Stimulated activated CD8-positive, alpha-beta memory T cell treated with anti-CD3 and anti-CD28 coated beads, Interleukin-7, amount 100 ng/mL, for 1 hour (primary cell): Measurements from ENCODE around the gene GPR137B.

ENCODE experiments used
- DNase-seq, 2 donors: peaks; one replicate each; pipeline ENCODE4 v3.0.0-alpha.2; 2020; ENCODE audit warnings: low read depth in 2 of 2

The GPR137B gene

DNA sequence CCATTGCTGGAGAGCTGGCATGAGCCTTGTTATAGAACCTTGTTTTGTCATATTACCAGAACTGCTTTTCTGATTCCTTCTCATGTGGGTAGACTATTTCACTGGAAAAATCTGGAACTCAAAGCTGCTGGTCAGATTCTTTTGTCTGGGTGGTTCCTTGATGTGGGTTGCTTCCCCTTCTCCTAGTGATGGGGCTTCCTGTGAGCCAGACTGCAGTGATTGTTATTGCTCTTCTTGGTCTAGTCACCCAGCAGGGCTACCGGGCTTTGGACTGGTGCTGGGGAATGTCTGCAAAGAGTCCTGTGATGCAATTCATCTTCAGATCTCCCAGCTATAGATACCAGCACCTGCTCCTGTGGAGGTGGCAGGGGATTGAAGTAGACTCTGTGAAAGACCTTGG lies 59.4 kb downstream of the GPR137B start:
- no peak for DNase-seq

DNA sequence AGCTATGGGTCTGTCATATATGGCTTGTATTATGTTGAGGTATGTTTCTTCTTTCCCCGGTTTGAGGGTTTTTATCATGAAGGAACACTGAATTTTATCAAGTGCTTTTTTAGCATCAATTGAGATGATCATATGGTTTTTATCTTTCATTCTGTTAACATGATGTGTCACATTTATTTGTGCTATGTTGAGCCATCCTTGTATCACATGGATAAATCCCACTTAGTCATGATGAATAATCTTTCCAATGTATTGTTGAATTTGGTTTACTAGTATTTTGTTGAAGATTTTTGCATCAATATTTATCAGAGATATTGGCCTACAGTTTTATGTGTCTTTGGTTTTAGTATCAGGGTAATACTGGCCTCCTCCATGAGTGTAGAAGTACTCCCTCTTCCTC lies 61.7 kb downstream of the GPR137B start:
- DNase-seq = no peak

DNA sequence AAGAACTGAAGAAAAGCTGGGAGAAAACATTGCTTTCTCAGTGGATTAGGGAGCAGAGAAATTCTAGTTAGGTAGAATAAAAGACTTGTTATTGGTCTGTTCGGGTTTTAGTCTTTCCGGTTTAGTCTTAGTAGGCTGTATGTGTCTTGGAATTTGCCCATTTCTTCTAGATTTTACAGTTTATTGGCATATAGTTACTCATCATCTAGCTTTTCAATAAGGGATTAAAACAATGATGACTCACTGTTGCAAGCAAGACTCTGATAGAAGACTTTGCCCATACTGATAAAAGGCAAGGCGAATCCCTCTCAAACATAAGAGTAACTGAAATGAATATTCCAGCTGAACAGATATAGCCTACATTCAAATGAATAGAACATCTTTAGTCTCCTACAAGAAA lies 62.3 kb downstream of the GPR137B start:
- no peak for DNase-seq

DNA sequence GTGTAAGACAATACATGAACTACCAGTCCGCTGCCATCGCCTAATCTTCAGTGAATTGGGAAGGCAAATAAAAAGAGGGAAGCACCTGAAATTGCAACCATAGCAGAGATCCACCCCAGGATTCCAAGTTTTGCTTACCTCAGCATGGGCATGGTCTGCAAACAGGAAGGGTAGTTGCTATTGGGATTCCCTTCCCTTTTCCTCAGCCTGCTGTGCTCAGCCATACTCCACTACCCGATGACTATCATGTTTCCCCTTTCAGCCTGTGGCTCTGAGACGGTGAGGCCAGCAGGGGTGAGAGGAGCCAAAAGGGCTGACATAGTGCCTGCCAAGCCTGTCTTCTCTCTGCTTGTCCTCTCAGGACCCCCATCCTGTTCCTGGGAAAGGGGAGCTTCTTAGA lies 64.2 kb downstream of the GPR137B start:
- no peak for DNase-seq

DNA sequence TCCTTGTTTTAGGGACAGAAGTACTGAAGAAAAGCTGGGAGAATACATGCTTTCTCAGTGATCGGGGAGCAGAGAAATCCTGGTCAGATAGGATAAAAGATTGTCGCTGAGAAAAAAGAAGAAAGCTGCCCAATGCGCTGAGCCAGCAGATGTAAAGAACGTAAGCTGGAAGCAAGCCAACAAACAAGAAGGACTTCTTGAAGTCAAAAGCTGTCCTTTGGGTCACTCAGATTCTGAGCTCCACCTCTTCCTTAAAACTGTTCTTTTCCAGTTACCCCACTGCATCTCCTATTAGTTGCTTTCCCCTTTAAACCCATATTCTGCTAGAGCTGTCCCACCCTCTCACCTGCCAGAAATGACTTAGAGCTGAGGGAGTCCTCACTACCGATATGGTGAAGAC lies 64.8 kb downstream of the GPR137B start:
- no peak for DNase-seq

DNA sequence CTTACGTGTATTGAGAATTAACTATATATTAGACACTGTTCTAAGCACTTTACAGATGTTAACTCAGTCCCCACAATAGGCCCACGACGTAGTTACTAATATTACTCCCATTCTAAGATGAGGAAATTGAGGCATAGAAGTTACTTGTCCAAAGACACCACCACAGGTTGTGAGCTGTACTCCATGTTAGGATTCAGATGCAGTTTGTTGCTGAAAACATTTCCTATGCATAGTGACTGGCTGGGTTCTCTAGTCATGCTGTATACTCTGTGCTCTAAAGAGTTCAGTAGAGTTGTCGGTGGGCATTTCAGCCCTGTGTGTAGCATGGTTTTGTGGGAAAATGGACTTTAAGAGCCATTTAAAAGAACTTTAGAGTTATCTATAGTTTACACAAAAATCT lies 65.2 kb downstream of the GPR137B start:
- no peak for DNase-seq

DNA sequence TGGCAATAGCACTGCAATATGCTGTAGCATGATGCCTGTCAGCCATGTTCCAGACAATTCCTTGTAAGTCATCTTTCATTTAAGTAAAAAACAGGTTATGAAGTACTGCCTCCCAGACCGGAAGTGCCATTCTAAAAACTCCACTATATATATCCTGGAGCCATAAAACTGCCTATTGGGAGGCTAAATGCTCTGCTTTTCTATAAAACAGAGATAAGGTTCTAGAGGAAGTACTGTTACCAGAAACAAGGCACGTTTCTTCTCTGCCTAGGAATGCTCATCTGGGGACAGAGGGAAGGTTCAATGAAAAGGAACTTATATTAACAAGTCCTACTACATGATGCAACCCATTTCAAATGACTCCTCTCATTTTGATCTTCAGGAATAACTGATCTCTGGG lies 66.8 kb downstream of the GPR137B start:
- no peak for DNase-seq

DNA sequence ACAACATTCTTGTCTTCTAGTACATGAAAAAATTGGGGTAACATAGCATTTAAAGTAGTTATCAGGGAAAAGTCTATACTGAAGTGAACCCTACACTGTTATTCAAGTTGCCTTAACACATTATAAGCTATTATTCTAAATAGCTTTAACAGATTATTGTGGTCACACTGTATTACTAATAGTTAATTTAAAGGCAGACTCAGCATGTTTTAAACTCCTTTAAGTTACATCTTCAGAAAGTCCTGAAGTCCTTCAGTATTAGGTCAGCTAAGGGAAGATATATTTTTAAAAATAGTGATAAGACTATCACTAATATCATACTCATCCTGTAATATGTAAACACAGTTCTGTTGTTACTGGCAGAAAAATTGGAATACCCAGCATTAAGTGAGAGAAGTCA lies 67.4 kb downstream of the GPR137B start:
- no peak for DNase-seq

DNA sequence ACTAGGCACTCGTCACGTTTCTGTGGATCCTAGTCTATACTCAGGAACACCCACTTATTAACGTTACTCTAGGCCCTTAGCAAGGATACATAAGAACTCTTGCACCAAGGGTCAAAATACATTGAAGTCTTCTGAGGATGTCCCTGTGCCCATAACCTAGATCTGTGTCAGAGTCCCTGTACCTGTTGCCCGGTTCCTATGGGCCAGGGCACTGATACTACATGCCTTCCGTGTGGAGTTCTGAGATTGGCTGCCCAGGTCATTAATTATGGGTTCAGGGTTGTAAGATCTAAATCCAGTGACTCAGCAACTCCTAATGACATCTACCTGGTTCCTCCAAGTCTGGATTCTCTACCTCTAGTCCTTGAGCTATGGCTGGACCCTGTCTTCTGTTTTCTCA lies 69.5 kb downstream of the GPR137B start:
- no peak for DNase-seq

DNA sequence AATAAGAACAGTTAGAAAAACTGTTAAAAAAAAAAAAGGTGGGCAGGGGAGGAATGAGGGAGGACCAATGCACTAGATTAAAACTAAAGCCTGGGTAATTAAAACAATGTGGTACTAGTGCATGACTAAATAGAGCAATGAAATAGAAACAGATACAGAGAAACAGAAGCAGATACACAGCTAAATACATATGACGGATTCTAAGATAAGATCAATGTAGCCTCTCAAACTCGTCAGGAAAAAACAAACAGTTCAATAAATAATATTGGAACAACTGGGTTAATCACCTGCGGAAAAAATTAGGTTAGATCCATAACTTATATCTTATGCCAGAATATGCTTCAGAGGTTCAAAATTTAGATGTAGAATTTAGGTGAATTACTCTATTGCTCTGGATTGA lies 71.2 kb downstream of the GPR137B start:
- DNase-seq = no peak

DNA sequence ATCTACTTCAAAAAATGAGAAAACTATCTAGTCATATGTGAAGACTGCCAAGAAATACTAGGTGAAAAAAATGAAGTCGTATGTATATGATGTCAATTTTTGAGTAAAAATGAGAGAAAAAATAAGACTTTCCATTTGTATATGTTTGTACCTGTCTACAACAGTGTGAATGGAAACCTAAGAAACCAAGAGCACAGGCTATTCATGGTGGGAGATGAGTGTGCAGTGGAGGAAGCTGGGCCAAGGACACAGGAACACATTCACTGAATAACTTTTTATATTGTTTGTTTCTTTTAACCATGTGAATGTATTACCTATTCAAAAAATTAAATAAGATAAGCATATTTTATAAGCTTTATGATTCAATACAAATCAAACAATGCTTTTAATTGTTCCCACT lies 72.4 kb downstream of the GPR137B start:
- no peak for DNase-seq

DNA sequence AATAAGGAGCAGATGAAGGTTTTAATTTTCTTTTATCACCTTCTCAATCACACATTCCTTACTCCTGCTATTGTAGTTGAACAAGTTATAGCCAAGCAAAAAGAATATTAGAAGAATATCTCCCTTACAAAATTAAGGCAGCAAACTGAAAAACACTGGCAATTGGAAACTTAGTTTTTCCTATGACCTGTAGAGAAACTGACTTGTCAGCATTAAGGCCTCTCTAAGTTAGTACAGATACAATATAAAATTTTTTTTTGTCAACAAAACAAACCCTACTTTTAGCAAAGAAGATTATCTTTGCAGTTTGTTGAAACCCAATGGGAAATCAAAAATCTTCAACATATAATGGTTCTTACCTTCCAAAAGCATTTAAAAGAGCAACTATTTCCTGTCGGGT lies 78.1 kb downstream of the GPR137B start:
- DNase-seq = no peak

DNA sequence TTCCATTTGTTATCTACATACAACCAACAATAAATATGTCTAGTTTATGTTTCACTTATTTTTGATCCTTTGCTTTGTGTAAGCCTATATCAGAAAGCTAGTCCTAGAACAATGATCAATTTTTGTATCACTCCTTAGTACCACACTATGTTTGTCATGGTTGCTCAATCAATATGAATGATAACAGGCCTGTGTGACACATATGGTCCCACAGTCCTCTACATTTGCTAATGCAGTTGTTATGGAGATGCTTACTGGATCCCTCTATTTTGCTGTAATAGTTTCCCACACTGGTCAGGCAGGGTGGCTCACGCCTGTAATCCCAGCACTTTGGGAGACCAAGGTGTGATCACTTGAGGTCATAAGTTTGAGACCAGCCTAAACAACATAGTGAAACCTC lies 80.3 kb downstream of the GPR137B start:
- DNase-seq = no peak

DNA sequence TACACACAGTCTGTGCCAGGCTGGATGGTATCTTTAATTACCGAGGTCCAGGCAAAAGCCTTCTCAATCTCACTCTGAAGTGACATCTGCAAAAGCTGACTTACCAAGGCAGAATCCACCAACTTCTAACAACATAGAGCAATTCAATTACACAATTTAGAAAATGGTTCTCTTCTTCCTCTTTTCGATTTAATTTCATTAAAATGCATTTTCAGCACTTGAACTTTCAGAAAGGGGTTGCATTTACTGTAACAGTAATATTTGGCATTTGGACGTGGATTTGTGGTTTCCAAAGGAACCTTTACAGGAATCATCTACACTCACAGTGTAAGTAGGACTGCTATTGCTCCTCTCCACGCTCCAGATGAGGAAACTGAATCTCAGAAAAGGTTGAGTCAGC lies 86.1 kb downstream of the GPR137B start:
- no peak for DNase-seq

DNA sequence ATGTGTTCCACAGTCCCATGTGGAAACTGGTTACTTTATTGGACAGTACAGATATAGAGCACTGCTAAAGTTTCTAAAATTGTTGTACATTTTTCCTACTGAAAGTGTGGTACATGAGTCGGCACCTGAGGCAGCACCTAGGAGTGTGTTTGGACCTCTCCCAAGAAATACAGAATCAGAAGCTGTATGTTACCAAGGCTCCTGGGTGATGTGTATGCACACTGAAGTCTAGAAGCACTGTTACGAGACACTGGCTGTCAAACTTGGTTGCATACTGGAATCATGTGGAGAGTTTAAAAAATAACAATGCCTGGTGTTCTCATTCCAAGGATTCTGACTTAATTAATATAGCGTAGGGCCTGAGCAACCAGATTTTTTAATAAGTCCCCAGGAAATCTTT lies 92.8 kb downstream of the GPR137B start:
- no peak for DNase-seq

DNA sequence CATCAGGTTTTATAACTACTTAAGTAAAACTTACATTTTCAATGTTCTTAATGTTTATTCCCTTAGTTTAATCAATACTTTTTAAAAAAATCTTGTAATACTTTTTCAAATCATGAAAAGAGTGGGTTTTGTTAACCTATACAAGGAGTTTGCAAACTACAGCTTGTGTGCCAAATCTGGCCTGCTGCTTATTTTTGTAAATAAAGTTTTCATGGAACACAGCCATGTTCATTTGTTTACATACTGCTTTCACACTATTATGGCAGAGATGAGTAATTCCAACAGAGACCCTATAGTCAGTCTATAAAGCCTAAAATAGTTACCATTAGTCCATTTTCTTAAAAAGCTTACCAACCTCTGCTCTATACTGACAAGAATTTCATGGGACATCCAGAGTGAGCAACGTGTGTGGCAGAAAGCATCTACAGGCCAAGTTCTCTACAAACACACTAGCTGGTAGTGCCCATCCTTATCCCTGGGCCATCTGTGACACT lies 96.8 kb downstream of the GPR137B start:
- no peak for DNase-seq

DNA sequence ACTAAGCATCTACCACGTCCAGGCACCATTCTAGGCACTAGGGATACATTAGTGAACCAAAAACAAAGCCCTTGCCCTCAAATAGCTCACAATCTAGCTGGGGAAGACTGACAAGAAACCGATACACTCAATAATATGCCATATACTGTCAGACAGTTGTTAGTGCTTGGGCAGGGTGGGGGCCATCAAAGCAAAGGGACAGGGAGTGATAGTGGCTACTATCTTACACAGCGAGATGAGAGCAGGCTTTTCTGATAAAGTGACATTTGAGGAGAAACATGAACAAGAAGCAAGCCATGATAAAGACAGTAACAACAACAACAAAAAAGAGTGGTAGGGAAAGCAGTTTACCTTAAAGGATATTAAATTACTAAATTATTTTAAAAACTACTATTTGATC lies 98.3 kb downstream of the GPR137B start:
- no peak for DNase-seq

DNA sequence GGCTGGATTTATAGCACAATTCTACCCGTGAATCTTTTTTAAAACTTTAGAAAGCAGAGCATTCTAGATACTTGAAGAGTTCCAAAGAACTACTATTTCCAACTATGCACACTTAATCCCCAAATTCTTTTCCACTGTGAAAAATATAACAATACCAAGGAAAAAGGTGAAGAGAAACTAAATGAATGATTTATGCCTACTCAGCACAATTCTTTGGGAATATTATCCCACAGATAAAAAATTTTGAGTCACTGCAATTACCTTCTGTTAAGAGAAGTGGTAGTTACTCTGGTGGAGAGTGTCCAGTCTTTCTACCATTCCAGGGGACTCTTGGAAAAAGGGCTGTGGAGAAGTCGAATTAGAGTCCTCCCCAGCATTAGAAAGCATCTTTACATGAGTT lies 100.2 kb downstream of the GPR137B start:
- no peak for DNase-seq

DNA sequence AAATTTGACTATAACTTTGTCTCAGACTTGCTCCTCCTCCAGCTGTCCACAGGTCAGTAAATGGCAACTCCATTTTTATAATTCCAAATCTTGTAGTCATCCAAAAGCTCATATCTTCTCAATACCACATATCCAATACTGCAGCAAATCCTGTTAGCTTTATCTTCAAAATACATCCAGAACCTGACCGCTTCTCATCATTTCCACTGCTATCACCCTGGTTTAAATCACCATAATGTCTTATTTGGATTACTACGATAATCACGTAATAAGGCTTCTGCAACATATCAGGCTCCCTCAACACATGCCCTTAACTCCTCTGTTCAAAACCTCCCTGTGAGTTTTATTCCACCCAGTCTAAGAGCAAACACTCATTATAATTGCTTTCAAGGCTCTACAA lies 104.9 kb downstream of the GPR137B start:
- DNase-seq = no peak

DNA sequence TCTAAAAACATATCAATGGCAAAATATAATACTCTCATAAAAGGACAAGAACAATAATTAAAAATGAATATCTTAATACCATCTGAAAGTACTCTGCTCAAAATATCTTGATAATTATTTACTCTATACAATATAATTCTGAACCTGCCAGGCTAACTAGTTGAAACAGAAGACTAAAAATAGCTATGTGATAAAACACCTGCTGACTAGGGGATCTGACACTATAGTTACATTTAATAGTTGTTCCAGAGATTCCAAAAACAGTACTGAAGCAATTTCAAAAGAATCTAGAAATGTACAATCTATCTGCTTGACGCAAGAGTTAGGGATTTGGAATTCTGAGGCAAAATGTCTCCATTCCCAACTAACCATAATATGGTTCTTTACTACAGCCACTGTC lies 109.2 kb downstream of the GPR137B start:
- no peak for DNase-seq

DNA sequence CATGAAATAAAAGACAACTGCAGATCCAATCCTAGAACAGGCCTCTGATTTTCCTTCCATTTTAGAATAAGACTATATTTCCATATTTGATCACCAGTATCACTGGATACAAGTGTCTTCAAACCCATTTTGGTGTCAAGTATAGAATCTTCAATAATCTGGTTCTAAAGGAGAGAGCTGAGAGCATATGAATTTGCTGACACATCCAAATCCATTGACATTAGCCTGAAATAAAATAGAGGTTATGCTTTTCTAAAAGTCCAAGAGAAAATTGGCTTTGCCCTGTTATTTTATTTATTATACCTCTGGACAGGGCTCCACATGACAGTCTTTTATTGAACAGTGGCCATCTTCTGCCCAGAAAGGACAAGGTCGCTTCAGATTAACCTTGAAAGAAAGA lies 110.8 kb downstream of the GPR137B start:
- DNase-seq = no peak

DNA sequence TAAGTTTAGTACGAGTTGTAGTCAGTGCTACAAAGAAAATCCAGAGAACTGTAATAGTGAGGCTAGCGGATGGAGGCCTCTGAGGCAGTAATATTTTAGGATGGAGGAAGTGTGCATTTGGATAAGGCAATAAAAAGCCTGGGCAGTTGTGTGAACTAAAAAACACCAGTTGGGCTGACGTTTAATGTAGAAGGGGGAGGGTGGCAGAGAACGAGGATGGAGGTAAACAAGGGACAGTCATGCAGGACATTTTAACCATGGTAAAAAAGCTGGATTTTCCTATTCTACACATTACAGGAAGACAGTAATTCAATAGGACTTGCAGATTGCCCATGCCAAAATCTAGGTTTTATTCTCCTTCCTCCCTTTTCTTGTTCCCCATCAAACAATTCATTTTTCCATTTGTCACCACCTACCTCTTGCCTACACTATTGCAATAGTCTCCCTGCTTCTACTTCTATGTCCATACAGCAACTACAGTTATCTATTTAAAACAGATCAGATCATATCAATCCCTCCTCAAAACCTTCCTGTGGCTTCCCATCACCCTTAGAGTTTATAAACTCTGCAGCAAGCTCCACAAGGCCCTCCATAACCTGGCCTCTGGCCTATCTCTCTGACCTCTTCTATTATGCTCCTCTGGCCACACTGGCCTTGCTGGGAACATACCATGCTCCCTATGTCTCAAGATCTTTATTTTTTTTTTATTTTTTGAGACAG lies 111.7 kb downstream of the GPR137B start:
- DNase-seq = no peak

DNA sequence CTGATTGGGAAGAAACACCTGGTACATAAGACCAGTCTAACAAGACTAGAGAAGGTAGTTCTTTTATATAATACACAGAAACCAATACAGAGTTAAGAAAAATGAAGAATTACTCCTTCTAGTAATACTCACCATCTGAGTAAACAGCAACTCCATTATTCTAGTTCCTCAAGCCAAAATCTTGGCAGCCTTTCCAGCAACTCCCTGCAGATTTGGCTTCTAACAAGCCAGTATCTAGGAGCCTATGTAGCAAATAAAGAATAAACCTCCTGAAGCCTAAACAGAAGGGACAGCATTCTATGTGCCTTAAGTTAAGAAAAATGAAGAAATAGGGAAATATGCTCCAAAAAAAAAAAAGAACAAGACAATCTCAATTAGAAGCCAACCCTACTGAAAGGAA lies 114.9 kb downstream of the GPR137B start:
- no peak for DNase-seq

DNA sequence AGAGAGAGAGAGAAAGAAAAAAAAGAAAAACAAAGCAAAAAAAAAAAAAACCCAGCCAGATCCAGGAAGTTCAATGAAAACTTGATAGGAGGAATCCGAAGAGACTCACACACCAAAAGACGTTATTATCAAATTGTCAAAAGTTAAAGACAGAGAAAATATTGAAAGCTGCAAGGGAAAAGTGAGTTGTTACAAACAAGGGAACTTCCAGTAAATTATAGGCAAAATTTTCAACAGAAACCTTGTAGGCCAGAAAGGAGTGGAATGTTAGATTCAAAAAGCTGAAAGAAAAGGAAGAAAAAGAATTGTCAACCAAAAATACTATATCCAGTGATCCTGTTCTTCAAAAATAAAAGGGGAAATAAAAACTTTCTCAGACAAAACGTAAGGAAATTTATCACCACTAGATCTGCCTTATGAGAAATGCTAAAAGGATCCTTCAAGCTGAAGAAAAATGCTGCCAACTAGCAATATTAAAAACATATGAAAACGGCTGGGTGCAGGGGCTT lies 115.8 kb downstream of the GPR137B start:
- no peak for DNase-seq
